Astrocyte of the cerebellum (primary cell): ENCODE results near the gene ATP8A2.

Source experiments
- DNase-seq: peaks from one replicate; pipeline ENCODE4 v3.0.0-alpha.2; 2011; ENCODE audit warnings: low read depth
- H3K4me3 ChIP-seq: 2 replicates; pipeline ENCODE4 v1.5.1; 2011; ENCODE audit warnings: mild to moderate bottlenecking, low read depth, low read length, moderate library complexity
- in situ Hi-C: cut with HindIII; loops from 2 replicates; pipeline ENCODE4 v1.10.0; 2017; ENCODE audit warnings: low sequenced_read_pairs
- TF ChIP-seq, protein P1 (sequence below): IDR thresholded peaks from 2 replicates; pipeline ENCODE4 v1.5.1; 2012; ENCODE audit warnings: low read length, low read depth, moderate library complexity, mild to moderate bottlenecking; ENCODE audit errors: missing control alignments

The ATP8A2 gene

DNA sequence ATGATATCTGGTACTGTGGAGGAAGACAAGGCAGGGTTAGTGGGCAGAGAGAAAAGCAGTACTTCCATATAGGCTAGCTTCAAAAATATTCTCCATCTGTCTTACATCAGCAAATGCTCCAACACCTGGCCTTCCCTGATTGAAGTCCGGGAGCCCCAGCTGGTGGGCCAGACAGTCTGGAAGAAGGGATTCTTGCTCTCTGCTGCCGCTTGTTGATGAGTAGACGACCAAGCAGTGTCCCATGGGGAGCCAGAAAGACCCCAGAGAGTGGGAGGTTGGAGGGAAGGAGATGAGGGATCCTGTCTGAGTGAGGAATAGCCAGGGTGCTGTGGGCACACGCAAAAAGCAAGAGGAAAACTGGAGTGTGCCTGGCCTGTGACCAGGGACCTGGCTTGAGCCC, 95.1 kb downstream of the ATP8A2 start:
- DNase-seq: no peak
- H3K4me3 ChIP-seq: no peak overlapping the region
- in situ Hi-C loops: no loop called here
- TF ChIP-seq, protein P1, sequence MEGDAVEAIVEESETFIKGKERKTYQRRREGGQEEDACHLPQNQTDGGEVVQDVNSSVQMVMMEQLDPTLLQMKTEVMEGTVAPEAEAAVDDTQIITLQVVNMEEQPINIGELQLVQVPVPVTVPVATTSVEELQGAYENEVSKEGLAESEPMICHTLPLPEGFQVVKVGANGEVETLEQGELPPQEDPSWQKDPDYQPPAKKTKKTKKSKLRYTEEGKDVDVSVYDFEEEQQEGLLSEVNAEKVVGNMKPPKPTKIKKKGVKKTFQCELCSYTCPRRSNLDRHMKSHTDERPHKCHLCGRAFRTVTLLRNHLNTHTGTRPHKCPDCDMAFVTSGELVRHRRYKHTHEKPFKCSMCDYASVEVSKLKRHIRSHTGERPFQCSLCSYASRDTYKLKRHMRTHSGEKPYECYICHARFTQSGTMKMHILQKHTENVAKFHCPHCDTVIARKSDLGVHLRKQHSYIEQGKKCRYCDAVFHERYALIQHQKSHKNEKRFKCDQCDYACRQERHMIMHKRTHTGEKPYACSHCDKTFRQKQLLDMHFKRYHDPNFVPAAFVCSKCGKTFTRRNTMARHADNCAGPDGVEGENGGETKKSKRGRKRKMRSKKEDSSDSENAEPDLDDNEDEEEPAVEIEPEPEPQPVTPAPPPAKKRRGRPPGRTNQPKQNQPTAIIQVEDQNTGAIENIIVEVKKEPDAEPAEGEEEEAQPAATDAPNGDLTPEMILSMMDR: no peak

DNA sequence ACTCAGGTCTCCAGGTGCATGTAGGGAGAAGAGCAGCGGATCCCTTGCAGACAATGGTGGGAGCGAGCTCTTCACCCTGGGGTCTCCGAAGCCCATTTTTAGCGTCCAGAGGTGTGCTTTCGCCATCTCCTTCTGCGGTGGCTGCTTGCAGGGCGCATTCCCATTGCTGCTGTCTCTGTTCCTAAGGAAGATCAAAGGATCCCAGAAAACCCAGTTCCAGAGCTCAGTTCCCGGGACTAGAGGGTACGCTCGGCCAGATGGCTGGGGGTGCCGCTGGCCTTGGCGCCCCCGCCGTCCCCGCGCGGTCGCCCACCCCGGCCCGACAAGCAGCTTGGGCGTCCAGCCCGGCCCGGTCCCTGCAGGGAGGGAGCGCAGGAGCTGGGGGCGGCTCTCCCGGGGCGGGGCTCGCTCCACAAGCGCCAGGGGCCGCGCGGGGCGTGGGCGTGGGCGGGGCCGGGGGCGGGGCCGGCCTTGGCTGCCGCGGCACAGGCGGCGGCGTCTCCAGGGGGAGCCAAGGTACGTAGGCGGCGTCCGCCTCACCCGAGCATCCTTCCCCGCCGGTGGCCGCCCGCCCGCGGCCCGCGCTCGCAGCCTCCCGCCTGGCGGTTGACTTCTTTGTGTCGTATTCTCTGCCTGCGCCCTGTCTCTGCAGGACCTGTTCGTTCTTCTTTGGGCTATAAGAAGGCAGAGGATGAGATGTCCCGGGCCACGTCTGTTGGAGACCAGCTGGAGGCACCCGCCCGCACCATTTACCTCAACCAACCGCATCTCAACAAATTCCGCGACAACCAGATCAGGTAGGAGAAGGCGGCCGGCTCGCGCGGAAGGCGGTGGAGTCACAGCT, 96.8 kb downstream of the ATP8A2 start:
- H3K4me3 ChIP-seq: peak overlapping the region; percentile 42
- TF ChIP-seq, protein P1: no peak
- in situ Hi-C loops: no loop called here
- no peak for DNase-seq

DNA sequence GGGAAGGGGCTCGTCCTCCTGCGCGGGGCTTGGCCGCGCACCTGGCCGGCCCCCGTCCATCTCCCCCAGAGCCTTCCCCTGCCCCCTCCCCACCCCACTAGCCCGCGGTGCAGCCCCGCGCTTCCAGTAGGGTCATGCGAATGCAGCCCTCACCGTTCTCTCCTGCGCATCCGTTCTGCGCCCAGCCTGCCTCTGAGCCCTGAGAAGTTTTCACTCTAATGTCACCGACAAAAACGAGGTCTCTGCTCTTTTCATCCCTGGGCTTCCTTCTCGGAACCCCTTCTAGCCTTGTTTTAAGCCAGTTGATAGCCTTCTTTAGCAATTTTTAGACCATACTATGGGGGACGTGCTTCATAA, 97.4 kb downstream of the ATP8A2 start:
- in situ Hi-C loops: no loop called here
- TF ChIP-seq, protein P1: no peak
- no peak for DNase-seq
- H3K4me3 ChIP-seq: peak overlapping the region; percentile 42

DNA sequence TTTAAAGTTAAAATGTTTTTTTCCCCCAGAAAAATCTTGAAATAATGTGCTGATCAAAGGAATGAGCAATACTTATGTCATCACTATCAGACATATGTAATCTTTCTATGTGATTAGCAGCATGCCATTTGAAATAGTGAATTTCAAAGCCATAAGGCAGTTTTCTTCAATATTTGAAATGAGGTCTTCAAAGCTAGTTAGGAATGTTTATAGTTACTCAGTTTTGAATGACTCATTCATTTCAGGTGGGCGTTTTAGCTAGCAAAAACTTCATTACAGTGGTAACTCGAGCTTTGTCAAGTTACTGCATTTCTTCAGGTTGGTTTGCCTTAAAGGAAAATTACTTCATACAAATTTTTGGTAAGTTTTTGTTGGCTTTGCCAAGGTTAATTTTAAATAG, 102.1 kb downstream of the ATP8A2 start:
- TF ChIP-seq, protein P1: no peak
- no peak for DNase-seq
- in situ Hi-C loops: no loop called here
- H3K4me3 ChIP-seq: no peak overlapping the region

DNA sequence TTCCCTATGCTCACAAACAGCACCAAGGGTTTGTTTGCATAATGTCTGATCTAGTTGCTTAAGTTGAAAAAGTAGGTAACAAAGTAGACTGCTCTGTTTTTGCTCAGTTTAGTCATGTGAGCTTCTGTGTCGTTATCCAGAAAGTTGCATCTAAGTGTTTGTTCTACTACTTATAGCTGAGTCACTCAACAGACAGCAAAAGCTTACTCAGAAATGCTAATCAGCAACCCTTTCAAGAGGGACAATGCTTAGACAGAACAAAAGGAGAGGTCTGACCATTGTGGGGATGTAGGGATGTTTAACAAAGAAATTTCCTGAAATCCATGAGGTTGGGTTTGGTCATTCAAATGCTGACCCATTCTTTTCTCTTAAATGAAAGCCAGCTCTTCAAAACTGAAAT, 106.4 kb downstream of the ATP8A2 start:
- TF ChIP-seq, protein P1: no peak
- no peak for DNase-seq
- no peak overlapping the region for H3K4me3 ChIP-seq
- in situ Hi-C loops: no loop called here

DNA sequence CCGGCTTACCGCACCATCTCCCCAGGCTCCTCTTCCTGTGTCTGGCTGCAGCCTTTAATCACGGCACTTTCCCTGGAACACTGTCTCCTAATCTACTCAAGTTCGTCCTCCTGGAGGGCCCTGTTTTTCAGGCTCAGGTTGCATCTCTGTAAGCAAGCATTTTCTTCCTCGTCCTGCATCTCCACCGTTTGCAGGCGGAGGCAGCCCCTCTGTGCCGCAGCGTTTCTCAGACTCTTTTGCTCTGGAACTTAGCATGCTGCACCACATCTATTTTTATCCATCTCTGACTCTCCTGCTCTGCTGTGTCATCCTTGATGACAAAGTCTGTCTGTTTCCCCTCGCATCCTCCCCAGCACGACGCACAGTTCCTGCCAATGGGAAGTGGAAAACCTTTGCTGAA, 117.5 kb downstream of the ATP8A2 start:
- DNase-seq: no peak
- no peak overlapping the region for H3K4me3 ChIP-seq
- TF ChIP-seq, protein P1: no peak
- in situ Hi-C loops: no loop called here
